Measurements from ENCODE around the gene STX7.

DNA sequence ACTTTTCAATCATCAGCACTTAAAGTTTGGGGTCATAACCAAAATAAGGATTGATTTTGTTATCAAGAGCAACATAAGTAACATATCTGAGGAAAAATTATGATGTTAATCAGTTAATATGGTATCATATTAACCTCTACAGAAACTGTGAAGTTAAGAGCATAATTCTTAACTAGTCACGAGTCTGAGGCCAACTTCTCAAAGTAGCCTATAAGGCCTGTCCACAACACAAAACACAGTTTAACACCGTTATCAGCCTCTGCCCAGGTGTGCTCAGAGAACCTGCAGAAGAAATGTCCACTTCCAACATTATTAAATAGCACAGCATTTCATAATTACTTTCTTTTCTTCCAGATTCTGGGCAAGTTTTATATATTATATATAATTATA, 1.1 kb downstream of the STX7 start:
- no peak for TF ChIP-seq POLR2A (IDR thresholded peaks at IDR 0.05)
- TF ChIP-seq, protein P1, sequence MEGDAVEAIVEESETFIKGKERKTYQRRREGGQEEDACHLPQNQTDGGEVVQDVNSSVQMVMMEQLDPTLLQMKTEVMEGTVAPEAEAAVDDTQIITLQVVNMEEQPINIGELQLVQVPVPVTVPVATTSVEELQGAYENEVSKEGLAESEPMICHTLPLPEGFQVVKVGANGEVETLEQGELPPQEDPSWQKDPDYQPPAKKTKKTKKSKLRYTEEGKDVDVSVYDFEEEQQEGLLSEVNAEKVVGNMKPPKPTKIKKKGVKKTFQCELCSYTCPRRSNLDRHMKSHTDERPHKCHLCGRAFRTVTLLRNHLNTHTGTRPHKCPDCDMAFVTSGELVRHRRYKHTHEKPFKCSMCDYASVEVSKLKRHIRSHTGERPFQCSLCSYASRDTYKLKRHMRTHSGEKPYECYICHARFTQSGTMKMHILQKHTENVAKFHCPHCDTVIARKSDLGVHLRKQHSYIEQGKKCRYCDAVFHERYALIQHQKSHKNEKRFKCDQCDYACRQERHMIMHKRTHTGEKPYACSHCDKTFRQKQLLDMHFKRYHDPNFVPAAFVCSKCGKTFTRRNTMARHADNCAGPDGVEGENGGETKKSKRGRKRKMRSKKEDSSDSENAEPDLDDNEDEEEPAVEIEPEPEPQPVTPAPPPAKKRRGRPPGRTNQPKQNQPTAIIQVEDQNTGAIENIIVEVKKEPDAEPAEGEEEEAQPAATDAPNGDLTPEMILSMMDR (IDR thresholded peaks at IDR 0.05), result no peak
